Left lung (tissue), 10 donors: Measurements from ENCODE around the gene FGA. TPM values are rescaled to one million over a fixed set of nuclear protein-coding genes. Genes with fewer than 3 reads are reported as not detected.

ENCODE experiments used
- ATAC-seq: fragments of 200-7000 bp; cut with Tn5 transposase; one replicate; pipeline ENCODE4 v1.9.1; 2020; ENCODE audit warnings: moderate library complexity
- DNase-seq, 4 donors: peaks; one replicate each; pipeline ENCODE4 v3.0.0-alpha.2; 2013 to 2020
- H3K27ac ChIP-seq, 2 donors: fragments of 200-600 bp; sonication (generic) in 1 of 2; one replicate each; pipeline versions ENCODE4 v1.5.0 to v1.8.0; 2020 to 2021
- H3K27me3 ChIP-seq, 2 donors: fragments of 200-600 bp; sonication (generic) in 1 of 2; one replicate each; pipeline versions ENCODE4 v1.5.0 to v1.8.0; 2020 to 2021
- H3K36me3 ChIP-seq, 2 donors: fragments of 200-600 bp; sonication (generic) in 1 of 2; one replicate each; pipeline versions ENCODE4 v1.5.0 to v1.8.0; 2020 to 2021
- H3K4me1 ChIP-seq, 2 donors: fragments of 200-600 bp; one replicate each; pipeline ENCODE4 v1.8.0; 2021
- H3K4me3 ChIP-seq, 2 donors: fragments of 200-600 bp; sonication (generic) in 1 of 2; one replicate each; pipeline versions ENCODE4 v1.5.0 to v1.8.0; 2020 to 2021; ENCODE audit warnings: mild to moderate bottlenecking in 1 of 2
- H3K9me3 ChIP-seq, 2 donors: fragments of 200-600 bp; sonication (generic) in 1 of 2; one replicate each; pipeline versions ENCODE4 v1.5.0 to v1.8.0; 2020 to 2021
- intact Hi-C, 2 donors: fragments of 100-400 bp; cut with DNase I; formaldehyde crosslinking; loops; one replicate each; pipeline versions ENCODE4 v1.11.2 to v1.14.2; 2022
- polyA plus RNA-seq, 6 donors: library from polyadenylated mRNA; unstranded; fragments of 120-200 nt; gene quantifications; one replicate each; pipeline ENCODE4 v1.2.1, GENCODE V29; 2013; ENCODE audit not compliant: insufficient read length in 6 of 6
- total RNA-seq, 2 donors: library from RNA; stranded (reverse); fragmentation: NEBNext Ultra II Directional; extraction: Animal tissue kit (Norgen Biotek cat#: 25700); gene quantifications; one replicate each; pipeline ENCODE4 v1.2.1, GENCODE V29; 2021
- TF ChIP-seq, protein P1 (sequence below), 2 donors: fragments of 200-600 bp; sonication (generic) in 1 of 2; IDR thresholded peaks; one replicate each; pipeline versions ENCODE4 v1.5.0 to v1.8.0; 2021; ENCODE audit warnings: antibody characterized with exemption in 2 of 2
- donor health status: DM: no; HTN: yes; CAD: no.
- donor health status: DM: no; HTN: no; CAD: no.

FGA gene
- total and polyA plus RNA-seq, 8 donors: 1.3 to 75.6 (median 3.1) TPM; not detected in 4

DNA sequence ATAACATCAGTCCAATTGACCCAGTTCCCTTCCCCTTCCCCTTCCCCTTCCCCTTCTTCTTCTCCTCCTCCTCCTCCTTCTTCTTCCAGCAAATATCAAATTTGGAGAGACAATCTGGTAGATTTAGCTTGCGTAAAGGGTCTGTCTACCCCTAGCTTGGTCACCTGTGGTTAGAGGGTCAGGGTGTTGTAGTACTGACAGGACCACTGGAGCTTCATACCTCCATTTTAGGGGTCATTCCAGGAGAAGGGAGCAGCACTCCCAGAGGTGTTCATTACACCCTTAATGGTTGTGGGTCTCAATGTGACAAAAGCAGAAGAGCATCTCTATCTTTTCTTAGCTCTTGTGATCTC, 31.4 kb downstream of the FGA start:
- DNase-seq (no peak), ATAC-seq (no peak)
- no peaks in the 10 kb centered on the region for H3K36me3 ChIP-seq
- TF ChIP-seq, protein P1, sequence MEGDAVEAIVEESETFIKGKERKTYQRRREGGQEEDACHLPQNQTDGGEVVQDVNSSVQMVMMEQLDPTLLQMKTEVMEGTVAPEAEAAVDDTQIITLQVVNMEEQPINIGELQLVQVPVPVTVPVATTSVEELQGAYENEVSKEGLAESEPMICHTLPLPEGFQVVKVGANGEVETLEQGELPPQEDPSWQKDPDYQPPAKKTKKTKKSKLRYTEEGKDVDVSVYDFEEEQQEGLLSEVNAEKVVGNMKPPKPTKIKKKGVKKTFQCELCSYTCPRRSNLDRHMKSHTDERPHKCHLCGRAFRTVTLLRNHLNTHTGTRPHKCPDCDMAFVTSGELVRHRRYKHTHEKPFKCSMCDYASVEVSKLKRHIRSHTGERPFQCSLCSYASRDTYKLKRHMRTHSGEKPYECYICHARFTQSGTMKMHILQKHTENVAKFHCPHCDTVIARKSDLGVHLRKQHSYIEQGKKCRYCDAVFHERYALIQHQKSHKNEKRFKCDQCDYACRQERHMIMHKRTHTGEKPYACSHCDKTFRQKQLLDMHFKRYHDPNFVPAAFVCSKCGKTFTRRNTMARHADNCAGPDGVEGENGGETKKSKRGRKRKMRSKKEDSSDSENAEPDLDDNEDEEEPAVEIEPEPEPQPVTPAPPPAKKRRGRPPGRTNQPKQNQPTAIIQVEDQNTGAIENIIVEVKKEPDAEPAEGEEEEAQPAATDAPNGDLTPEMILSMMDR (IDR thresholded peaks at IDR 0.05): no peak
- intact Hi-C loops: no loop called here
- no peak overlapping the region for H3K27ac ChIP-seq
- no peaks in the 10 kb centered on the region for H3K4me1 ChIP-seq
- no peaks in the 10 kb centered on the region for H3K27me3 ChIP-seq
- no peak overlapping the region for H3K4me3 ChIP-seq
- H3K9me3 ChIP-seq: no peaks in the 10 kb centered on the region

DNA sequence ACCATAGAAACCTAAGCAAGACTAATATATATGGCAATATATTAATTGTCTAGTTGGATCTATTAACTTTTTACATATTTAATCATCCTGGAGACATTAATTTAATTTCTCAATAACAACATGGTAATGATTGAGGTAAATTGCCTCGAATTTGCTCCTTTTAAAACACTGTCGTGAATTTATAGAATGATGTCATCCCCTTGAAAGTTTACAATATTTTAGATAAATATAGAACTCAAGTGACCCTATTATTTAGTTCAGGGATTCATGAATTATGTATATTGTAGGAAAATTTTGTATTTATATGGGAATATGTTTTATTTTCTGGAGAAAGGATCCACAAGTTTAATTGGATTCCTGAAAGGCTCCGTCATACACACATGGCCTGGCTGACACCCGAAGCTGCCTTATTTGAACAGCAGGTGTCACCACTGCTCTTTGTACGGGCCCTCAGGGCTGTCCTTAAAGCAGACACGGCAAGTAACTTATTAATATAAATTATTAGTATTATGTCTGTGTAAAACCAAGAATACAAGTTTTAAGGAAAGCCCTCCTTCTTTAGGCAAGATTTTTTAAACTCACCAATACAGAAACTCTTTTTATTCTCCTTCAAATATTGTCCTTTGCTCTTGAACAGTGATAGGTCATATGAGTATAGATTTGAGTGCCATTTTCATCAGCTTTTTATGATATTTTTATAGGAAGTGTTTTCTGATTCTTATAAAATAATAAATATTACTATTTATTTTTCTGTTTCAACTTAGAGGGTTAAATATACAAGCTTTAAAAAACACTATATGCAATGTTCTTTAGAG, 38.5 kb downstream of the FGA start:
- no peak overlapping the region for H3K27ac ChIP-seq
- ATAC-seq (peak; percentile 77), DNase-seq (peak; percentile 63 to 84 (median 70))
- TF ChIP-seq, protein P1 (IDR thresholded peaks at IDR 0.05): peak; percentile 69 to 84
- H3K36me3 ChIP-seq: peaks cover 0 to 8% of the 10 kb centered on the region in 2 donors
- no peaks in the 10 kb centered on the region for H3K9me3 ChIP-seq
- H3K4me1 ChIP-seq: peaks cover 5 to 17% of the 10 kb centered on the region in 2 donors
- no peak overlapping the region for H3K4me3 ChIP-seq
- intact Hi-C loops: no loop called here
- no peaks in the 10 kb centered on the region for H3K27me3 ChIP-seq

DNA sequence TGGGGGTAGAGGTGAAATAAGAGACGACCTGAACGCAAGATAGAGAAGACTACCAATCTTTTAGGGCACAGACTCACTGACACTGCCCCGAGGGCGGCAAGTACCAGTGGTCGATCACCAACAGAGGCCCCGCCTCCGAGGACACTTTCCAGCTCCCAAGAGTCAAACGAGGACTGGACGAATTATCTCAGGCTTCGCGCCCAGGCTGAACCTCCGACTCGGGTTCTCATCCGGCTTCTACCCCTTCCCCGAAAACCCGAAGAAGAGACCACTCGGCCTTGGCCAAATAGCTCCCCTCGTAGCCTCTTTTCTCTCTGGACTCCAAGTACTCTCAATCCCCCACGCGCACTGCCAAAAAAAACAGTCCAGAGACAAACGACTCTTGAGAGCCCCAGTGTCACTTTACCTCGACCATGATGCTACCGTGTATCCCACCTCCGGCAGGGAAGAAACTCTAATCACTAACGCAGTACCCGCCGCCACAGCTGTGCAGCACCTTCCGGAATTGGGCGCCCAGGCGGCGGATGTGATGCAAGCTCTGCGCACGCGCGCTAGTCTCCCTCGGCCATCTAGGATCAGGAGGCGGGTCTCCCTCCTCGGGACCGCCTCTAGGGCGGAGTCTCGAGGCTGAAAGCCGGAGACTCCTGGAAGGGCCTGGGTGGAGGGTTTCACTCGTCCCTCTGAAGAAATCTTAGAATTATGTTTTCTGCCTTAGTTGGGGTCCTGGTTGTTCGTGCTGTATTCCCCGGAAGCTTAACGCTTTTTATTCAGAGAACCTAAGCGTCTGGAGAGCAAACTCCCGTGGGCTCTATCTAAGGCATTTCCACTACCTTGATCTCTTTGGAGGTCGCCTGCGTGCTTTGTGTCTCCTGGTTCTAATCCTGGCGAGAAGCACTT, 40.4 kb downstream of the FGA start, which contains the start of gene PLRG1:
Gene PLRG1, minus strand, starts transcription at position 507 of the 897 bp plus-strand sequence. Its CDS starts 92 bp downstream, at position 415.
- Histone ChIP-seq H3K9me3 (no peaks in the 10 kb centered on the region), H3K27me3 (no peaks in the 10 kb centered on the region), H3K27ac (peak within 1 kb of the TSS; percentile 58 to 65), H3K36me3 (peaks cover 0 to 27% of the 10 kb centered on the region in 2 donors), H3K4me1 (peaks cover 5 to 17% of the 10 kb centered on the region in 2 donors), H3K4me3 (peak within 1 kb of the TSS; percentile 54 to 82)
- DNase-seq (peak; percentile 94 to 99 (median 98)), ATAC-seq (peak; percentile 99)
- intact Hi-C loops: no loop called here
- TF ChIP-seq, protein P1 (IDR thresholded peaks at IDR 0.05): peak in 1 of 2 donors; percentile 52

DNA sequence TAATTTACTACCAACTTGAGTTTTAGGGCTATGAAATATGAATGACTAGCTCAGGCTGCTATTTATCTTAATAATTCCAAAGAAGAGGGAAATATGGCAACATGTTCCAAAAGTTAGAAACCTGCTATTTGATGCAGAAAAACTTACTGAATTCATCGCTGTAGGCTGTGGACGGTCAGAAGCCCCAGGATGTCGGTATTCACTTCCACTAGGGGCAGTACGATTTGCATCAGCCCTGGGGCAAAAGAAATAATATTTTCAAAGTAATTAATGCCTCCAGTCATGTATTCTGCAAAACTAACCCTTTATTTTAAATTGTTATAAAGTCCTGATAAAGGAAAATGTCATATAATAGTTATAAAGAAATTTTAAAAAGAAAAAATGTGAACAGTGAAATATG, 44.9 kb downstream of the FGA start:
- H3K27me3 ChIP-seq: no peaks in the 10 kb centered on the region
- H3K27ac ChIP-seq: no peak overlapping the region
- TF ChIP-seq, protein P1 (IDR thresholded peaks at IDR 0.05): no peak
- H3K4me3 ChIP-seq: no peak overlapping the region
- H3K4me1 ChIP-seq: peaks cover 5 to 17% of the 10 kb centered on the region in 2 donors
- ATAC-seq: no peak
- no peaks in the 10 kb centered on the region for H3K9me3 ChIP-seq
- DNase-seq: no peak
- peaks cover 0 to 71% of the 10 kb centered on the region in 2 donors for H3K36me3 ChIP-seq
- intact Hi-C loops: no loop called here
